Duodenal mucosa (tissue), 2 donors: ENCODE results near the gene AATK.

Source experiments
- H3K27ac ChIP-seq: one replicate; pipeline ENCODE4 v1.7.0; 2013; ENCODE audit warnings: low read depth, low read length
- H3K27me3 ChIP-seq, 2 donors: one replicate each; pipeline ENCODE4 v1.7.0; 2013; ENCODE audit warnings: low read length in 2 of 2, control low read depth in 1 of 2; ENCODE audit not compliant: insufficient read depth in 2 of 2, control insufficient read depth in 1 of 2
- H3K36me3 ChIP-seq, 2 donors: one replicate each; pipeline ENCODE4 v1.7.0; 2013; ENCODE audit warnings: low read length in 2 of 2, control low read depth in 1 of 2; ENCODE audit not compliant: insufficient read depth in 2 of 2, control insufficient read depth in 1 of 2
- H3K4me1 ChIP-seq, 2 donors: one replicate each; pipeline ENCODE4 v1.7.0; 2013; ENCODE audit warnings: low read length in 2 of 2, control low read depth in 1 of 2; ENCODE audit not compliant: insufficient read depth in 2 of 2, control insufficient read depth in 1 of 2
- H3K4me3 ChIP-seq, 2 donors: one replicate each; pipeline ENCODE4 v1.7.0; 2013; ENCODE audit warnings: low read length in 2 of 2, low read depth in 1 of 2
- H3K9ac ChIP-seq, 2 donors: one replicate each; pipeline ENCODE4 v1.7.0; 2013; ENCODE audit warnings: low read length in 2 of 2, low read depth in 1 of 2
- H3K9me3 ChIP-seq, 2 donors: one replicate each; pipeline ENCODE4 v1.7.0; 2013; ENCODE audit warnings: low read length in 2 of 2, control low read depth in 1 of 2; ENCODE audit not compliant: control insufficient read depth in 1 of 2

Gene AATK

GRCh38 chr17:81144423-81144781, 21.6 kb downstream of the AATK start:
- H3K4me3 ChIP-seq, result no peak overlapping the region
- H3K4me1 ChIP-seq, result peaks cover 4% of the 10 kb centered on the region in 2 donors
- H3K36me3 ChIP-seq, result no peaks in the 10 kb centered on the region
- no peak overlapping the region for H3K27ac ChIP-seq
- H3K27me3 ChIP-seq, result no peaks in the 10 kb centered on the region
- no peaks in the 10 kb centered on the region for H3K9me3 ChIP-seq
- no peak overlapping the region for H3K9ac ChIP-seq

- Histone ChIP-seq H3K9ac (no peak overlapping the region), H3K27me3 (no peaks in the 10 kb centered on the region), H3K27ac (no peak overlapping the region), H3K4me1 (peaks cover 4% of the 10 kb centered on the region in 2 donors), H3K4me3 (no peak overlapping the region), H3K36me3 (no peaks in the 10 kb centered on the region), H3K9me3 (no peaks in the 10 kb centered on the region)
Observed at GRCh38 chr17:81143717-81144422, 22.2 kb downstream of the AATK start.

- no peak overlapping the region for H3K4me3 ChIP-seq
- no peaks in the 10 kb centered on the region for H3K9me3 ChIP-seq
- no peak overlapping the region for H3K27ac ChIP-seq
- H3K27me3 ChIP-seq, result no peaks in the 10 kb centered on the region
- peaks cover 4% of the 10 kb centered on the region in 2 donors for H3K4me1 ChIP-seq
- no peak overlapping the region for H3K9ac ChIP-seq
- no peaks in the 10 kb centered on the region for H3K36me3 ChIP-seq
Observed at GRCh38 chr17:81143200-81143527, 22.9 kb downstream of the AATK start.

- Histone ChIP-seq H3K27me3 (no peaks in the 10 kb centered on the region), H3K4me1 (peaks cover 4% of the 10 kb centered on the region in 2 donors), H3K27ac (no peak overlapping the region), H3K9ac (no peak overlapping the region), H3K9me3 (no peaks in the 10 kb centered on the region), H3K4me3 (no peak overlapping the region), H3K36me3 (no peaks in the 10 kb centered on the region)
Observed at GRCh38 chr17:81142301-81143199, 23.5 kb downstream of the AATK start.

- Histone ChIP-seq H3K9me3 (no peaks in the 10 kb centered on the region), H3K4me3 (no peak overlapping the region), H3K27ac (no peak overlapping the region), H3K27me3 (no peaks in the 10 kb centered on the region), H3K4me1 (peaks cover 4% of the 10 kb centered on the region in 2 donors), H3K9ac (no peak overlapping the region), H3K36me3 (no peaks in the 10 kb centered on the region)
Observed at GRCh38 chr17:81140695-81141094, 25.3 kb downstream of the AATK start.

- H3K4me3 ChIP-seq, result no peak overlapping the region
- no peaks in the 10 kb centered on the region for H3K36me3 ChIP-seq
- H3K9me3 ChIP-seq, result no peaks in the 10 kb centered on the region
- H3K4me1 ChIP-seq, result peaks cover 4 to 7% of the 10 kb centered on the region in 2 donors
- no peak overlapping the region for H3K27ac ChIP-seq
- H3K9ac ChIP-seq, result no peak overlapping the region
- H3K27me3 ChIP-seq, result no peaks in the 10 kb centered on the region
Observed at GRCh38 chr17:81140018-81140417, 26.0 kb downstream of the AATK start.

GRCh38 chr17:81139428-81139827, 26.6 kb downstream of the AATK start:
- Histone ChIP-seq H3K9me3 (no peaks in the 10 kb centered on the region), H3K27ac (no peak overlapping the region), H3K36me3 (no peaks in the 10 kb centered on the region), H3K4me1 (peaks cover 4 to 7% of the 10 kb centered on the region in 2 donors), H3K9ac (no peak overlapping the region), H3K27me3 (no peaks in the 10 kb centered on the region), H3K4me3 (no peak overlapping the region)

GRCh38 chr17:81138500-81138899, 27.5 kb downstream of the AATK start:
- Histone ChIP-seq H3K27ac (no peak overlapping the region), H3K9me3 (no peaks in the 10 kb centered on the region), H3K9ac (no peak overlapping the region), H3K4me3 (no peak overlapping the region), H3K4me1 (peaks cover 6 to 10% of the 10 kb centered on the region in 2 donors), H3K27me3 (no peaks in the 10 kb centered on the region), H3K36me3 (no peaks in the 10 kb centered on the region)

GRCh38 chr17:81138083-81138482, 27.9 kb downstream of the AATK start:
- Histone ChIP-seq H3K9me3 (no peaks in the 10 kb centered on the region), H3K27me3 (no peaks in the 10 kb centered on the region), H3K9ac (no peak overlapping the region), H3K4me1 (peaks cover 10 to 14% of the 10 kb centered on the region in 2 donors), H3K36me3 (no peaks in the 10 kb centered on the region), H3K27ac (no peak overlapping the region), H3K4me3 (no peak overlapping the region)

- Histone ChIP-seq H3K27me3 (no peaks in the 10 kb centered on the region), H3K27ac (no peak overlapping the region), H3K9ac (no peak overlapping the region), H3K36me3 (no peaks in the 10 kb centered on the region), H3K4me3 (no peak overlapping the region), H3K9me3 (no peaks in the 10 kb centered on the region), H3K4me1 (peaks cover 14 to 18% of the 10 kb centered on the region in 2 donors)
Observed at GRCh38 chr17:81137248-81137647, 28.8 kb downstream of the AATK start.
